ENCODE data around the gene UTY. TPM values are rescaled to one million over a fixed set of nuclear protein-coding genes. Genes with fewer than 3 reads are reported as not detected.

Gene UTY
- total and polyA plus RNA-seq, 2 experiments from 2014 or later: 15.7 to 36.3 TPM

DNA sequence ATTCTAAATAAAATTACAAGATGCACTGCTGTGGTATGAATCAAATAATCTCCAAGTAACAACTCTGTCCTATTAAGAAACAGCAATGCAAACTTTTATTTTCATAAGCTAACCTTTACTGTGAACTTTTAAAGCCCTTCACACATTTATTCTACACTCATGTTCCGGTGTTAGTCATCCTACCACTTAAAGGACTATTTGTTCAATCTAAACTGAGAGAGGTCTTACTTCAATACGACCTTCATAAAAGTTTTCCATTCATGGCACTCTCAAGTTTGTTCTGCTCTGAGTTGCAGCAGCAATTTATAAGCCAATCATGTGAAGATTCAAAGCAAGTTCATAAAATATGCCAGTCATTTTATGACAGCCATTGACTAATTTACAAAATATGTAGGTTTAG lies 4.8 kb downstream of the UTY start:
- Mint-ChIP-seq H3K27me3 (ENCODE audit: insufficient read depth, low read depth, poor library complexity) (peaks cover 1% of the 10 kb centered on the region), H3K27ac (no peak overlapping the region), H3K36me3 (ENCODE audit: low read depth) (peaks cover 45% of the 10 kb centered on the region), H3K9me3 (no peaks in the 10 kb centered on the region), H3K4me1 (peaks cover 1% of the 10 kb centered on the region; the same call in 2 of the 3 replicates), H3K4me3 (no peak overlapping the region)
- no peak for TF ChIP-seq STAT1 (IDR thresholded peaks at IDR 0.05; ENCODE audit: unreplicated experiment)
- no peak for TF ChIP-seq NANOG (IDR thresholded peaks at IDR 0.05; ENCODE audit: borderline replicate concordance)
- TF ChIP-seq JUNB (IDR thresholded peaks at IDR 0.05; ENCODE audit: unreplicated experiment): no peak
- no peak for TF ChIP-seq EZH2phosphoT487 (IDR thresholded peaks at IDR 0.05; ENCODE audit: unreplicated experiment)
- TF ChIP-seq, protein P1, sequence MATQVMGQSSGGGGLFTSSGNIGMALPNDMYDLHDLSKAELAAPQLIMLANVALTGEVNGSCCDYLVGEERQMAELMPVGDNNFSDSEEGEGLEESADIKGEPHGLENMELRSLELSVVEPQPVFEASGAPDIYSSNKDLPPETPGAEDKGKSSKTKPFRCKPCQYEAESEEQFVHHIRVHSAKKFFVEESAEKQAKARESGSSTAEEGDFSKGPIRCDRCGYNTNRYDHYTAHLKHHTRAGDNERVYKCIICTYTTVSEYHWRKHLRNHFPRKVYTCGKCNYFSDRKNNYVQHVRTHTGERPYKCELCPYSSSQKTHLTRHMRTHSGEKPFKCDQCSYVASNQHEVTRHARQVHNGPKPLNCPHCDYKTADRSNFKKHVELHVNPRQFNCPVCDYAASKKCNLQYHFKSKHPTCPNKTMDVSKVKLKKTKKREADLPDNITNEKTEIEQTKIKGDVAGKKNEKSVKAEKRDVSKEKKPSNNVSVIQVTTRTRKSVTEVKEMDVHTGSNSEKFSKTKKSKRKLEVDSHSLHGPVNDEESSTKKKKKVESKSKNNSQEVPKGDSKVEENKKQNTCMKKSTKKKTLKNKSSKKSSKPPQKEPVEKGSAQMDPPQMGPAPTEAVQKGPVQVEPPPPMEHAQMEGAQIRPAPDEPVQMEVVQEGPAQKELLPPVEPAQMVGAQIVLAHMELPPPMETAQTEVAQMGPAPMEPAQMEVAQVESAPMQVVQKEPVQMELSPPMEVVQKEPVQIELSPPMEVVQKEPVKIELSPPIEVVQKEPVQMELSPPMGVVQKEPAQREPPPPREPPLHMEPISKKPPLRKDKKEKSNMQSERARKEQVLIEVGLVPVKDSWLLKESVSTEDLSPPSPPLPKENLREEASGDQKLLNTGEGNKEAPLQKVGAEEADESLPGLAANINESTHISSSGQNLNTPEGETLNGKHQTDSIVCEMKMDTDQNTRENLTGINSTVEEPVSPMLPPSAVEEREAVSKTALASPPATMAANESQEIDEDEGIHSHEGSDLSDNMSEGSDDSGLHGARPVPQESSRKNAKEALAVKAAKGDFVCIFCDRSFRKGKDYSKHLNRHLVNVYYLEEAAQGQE (IDR thresholded peaks at IDR 0.05; ENCODE audit: unreplicated experiment): no peak
- no peak for TF ChIP-seq EZH2 (IDR thresholded peaks at IDR 0.05; ENCODE audit: low read depth, unreplicated experiment)
- no peak for TF ChIP-seq ZNF331 (CRISPR knock-in tag; IDR thresholded peaks at IDR 0.05; ENCODE audit: low read depth)
- Histone ChIP-seq H3K4me1 (ENCODE audit: insufficient read depth) (no peaks in the 10 kb centered on the region; the same call in 1 of the 2 replicates), H3K79me2 (replicated peaks; ENCODE audit: insufficient read depth) (peaks cover 97% of the 10 kb centered on the region), H3K27me3 (ENCODE audit: insufficient read depth) (no peaks in the 10 kb centered on the region), H3K4me2 (no peak overlapping the region), H3K36me3 (ENCODE audit: insufficient read depth) (peaks cover 4% of the 10 kb centered on the region; the same call in 1 of the 2 replicates), H2AFZ (no peak overlapping the region), H3K4me3 (no peak overlapping the region), H4K20me1 (replicated peaks; ENCODE audit: insufficient read depth) (no peaks in the 10 kb centered on the region; the same call in 1 of the 2 replicates), H3K9me2 (ENCODE audit: insufficient read depth) (no peaks in the 10 kb centered on the region), H3F3A (replicated peaks; ENCODE audit: low read depth) (no peaks in the 10 kb centered on the region), H3K27ac (ENCODE audit: low read depth) (no peak overlapping the region)
- DNase-seq (ENCODE audit: low spot score) (no peak), ATAC-seq (no peak)

DNA sequence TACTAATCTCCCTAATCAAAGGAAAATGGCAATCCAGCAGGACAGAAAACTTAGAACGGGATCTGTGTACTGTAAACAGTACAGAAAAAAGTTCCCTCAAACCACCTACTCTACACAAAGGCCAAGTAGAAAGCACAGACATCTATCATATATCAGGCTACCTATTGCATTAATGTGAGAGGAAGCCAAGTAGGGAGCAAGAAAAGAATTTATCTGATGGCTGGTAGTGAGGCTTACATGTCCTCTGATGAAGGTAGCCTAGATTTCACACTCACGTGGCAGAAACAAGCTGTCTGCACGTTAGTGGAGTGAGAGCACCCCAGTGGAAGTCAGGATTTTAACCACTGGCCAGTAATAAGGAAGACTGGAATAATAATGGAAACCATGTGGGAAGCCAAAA lies 28.3 kb downstream of the UTY start:
- no peaks in the 10 kb centered on the region for H3K9me2 ChIP-seq (ENCODE audit: insufficient read depth)
- TF ChIP-seq EZH2phosphoT487 (IDR thresholded peaks at IDR 0.05; ENCODE audit: unreplicated experiment) (no peak), ZNF331 (CRISPR knock-in tag; IDR thresholded peaks at IDR 0.05; ENCODE audit: low read depth) (no peak), ZNF114 (CRISPR knock-in tag; IDR thresholded peaks at IDR 0.05) (no peak)
- TF ChIP-seq, protein P2, sequence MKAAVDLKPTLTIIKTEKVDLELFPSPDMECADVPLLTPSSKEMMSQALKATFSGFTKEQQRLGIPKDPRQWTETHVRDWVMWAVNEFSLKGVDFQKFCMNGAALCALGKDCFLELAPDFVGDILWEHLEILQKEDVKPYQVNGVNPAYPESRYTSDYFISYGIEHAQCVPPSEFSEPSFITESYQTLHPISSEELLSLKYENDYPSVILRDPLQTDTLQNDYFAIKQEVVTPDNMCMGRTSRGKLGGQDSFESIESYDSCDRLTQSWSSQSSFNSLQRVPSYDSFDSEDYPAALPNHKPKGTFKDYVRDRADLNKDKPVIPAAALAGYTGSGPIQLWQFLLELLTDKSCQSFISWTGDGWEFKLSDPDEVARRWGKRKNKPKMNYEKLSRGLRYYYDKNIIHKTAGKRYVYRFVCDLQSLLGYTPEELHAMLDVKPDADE (IDR thresholded peaks at IDR 0.05): no peak
- H3K27ac Mint-ChIP-seq: no peak overlapping the region
- no peak overlapping the region for H3K4me3 Mint-ChIP-seq
- H3K4me1 Mint-ChIP-seq: peaks cover 15% of the 10 kb centered on the region
- H3K27me3 ChIP-seq (ENCODE audit: insufficient read depth): no peaks in the 10 kb centered on the region
- ATAC-seq (no peak), DNase-seq (ENCODE audit: low spot score) (no peak)
- no peak overlapping the region for H3K4me3 ChIP-seq
- H3K4me2 ChIP-seq: no peak overlapping the region
- H3K9me3 Mint-ChIP-seq: no peaks in the 10 kb centered on the region
- no peak overlapping the region for H3K27ac ChIP-seq (ENCODE audit: low read depth)
- peaks cover 3% of the 10 kb centered on the region for H3K27me3 Mint-ChIP-seq (ENCODE audit: insufficient read depth, low read depth, poor library complexity)
- no peaks in the 10 kb centered on the region; the same call in 1 of the 2 replicates for H4K20me1 ChIP-seq (replicated peaks; ENCODE audit: insufficient read depth)
- H3F3A ChIP-seq (replicated peaks; ENCODE audit: low read depth): no peaks in the 10 kb centered on the region
- no peaks in the 10 kb centered on the region; the same call in 1 of the 2 replicates for H3K4me1 ChIP-seq (ENCODE audit: insufficient read depth)
- peaks cover 3% of the 10 kb centered on the region; the same call in 1 of the 2 replicates for H3K36me3 ChIP-seq (ENCODE audit: insufficient read depth)
- peaks cover 5% of the 10 kb centered on the region; the same call in 2 of the 3 replicates for H3K36me3 Mint-ChIP-seq (ENCODE audit: low read depth)
- H3K79me2 ChIP-seq (replicated peaks; ENCODE audit: insufficient read depth): peaks cover 70% of the 10 kb centered on the region
- no peak overlapping the region for H2AFZ ChIP-seq

Measured in GM23338 (cell line).